Gastroesophageal sphincter (tissue), 3 donors: ENCODE data around the gene RUNX2.

Experiments
- CTCF ChIP-seq, 4 experiments: fragments of 200-600 bp in 2 of 4; fragments of 450-650 bp in 2 of 4; sonication (generic) in 1 of 4; IDR thresholded peaks; one replicate each; pipeline ENCODE4 v1.5.1; 2017 to 2019; ENCODE audit warnings: antibody characterized with exemption in 4 of 4, mild to moderate bottlenecking in 2 of 4, moderate library complexity in 2 of 4
- POLR2AphosphoS5 ChIP-seq: sonication (generic); formaldehyde crosslinking; IDR thresholded peaks from one replicate; pipeline ENCODE4 v1.6.1; 2017; ENCODE audit warnings: antibody characterized with exemption

GRCh38 chr6:45400021-45400420 lies 71.9 kb downstream of the RUNX2 start:
- no peak for TF ChIP-seq CTCF (IDR thresholded peaks at IDR 0.05)
- TF ChIP-seq POLR2AphosphoS5, result no peak
